Central memory CD8-positive, alpha-beta T cell (primary cell): Measurements from ENCODE around the gene CA14.

Experiments used
- ATAC-seq: fragments of 150-1000 bp; cut with Tn5 transposase; replicated peaks from 2 replicates; pipeline ENCODE4 v1.10.0; 2022; ENCODE audit warnings: mild to moderate bottlenecking, moderate FRiP score, moderate number of reproducible peaks; ENCODE audit not compliant: poor library complexity, severe bottlenecking; ENCODE audit errors: extremely low read depth
- DNase-seq, 2 donors: peaks; one replicate each; pipeline ENCODE4 v3.0.0; 2021; ENCODE audit warnings: low spot score in 2 of 2
- H3K27ac Mint-ChIP-seq: one replicate; pipeline ENCODE4 v1.8.0; 2022; ENCODE audit warnings: low read depth, mild to moderate bottlenecking, moderate library complexity, mixed read lengths
- H3K27me3 Mint-ChIP-seq: one replicate; pipeline ENCODE4 v1.8.0; 2022; ENCODE audit warnings: mixed read lengths
- H3K36me3 Mint-ChIP-seq: one replicate; pipeline ENCODE4 v1.8.0; 2022; ENCODE audit warnings: mild to moderate bottlenecking, moderate library complexity, mixed read lengths; ENCODE audit not compliant: insufficient read depth
- H3K4me1 Mint-ChIP-seq: one replicate; pipeline ENCODE4 v1.8.0; 2022; ENCODE audit warnings: mixed read lengths
- H3K4me3 Mint-ChIP-seq: one replicate; pipeline ENCODE4 v1.8.0; 2022; ENCODE audit warnings: mild to moderate bottlenecking, moderate library complexity, mixed read lengths
- H3K9me3 Mint-ChIP-seq: one replicate; pipeline ENCODE4 v1.8.0; 2022; ENCODE audit warnings: mixed read lengths

Gene CA14

GRCh38 chr1:150249936-150250335 lies 7.6 kb upstream of the CA14 start:
- no peak for DNase-seq
- no peaks in the 10 kb centered on the region for H3K36me3 Mint-ChIP-seq
- no peak overlapping the region for H3K27ac Mint-ChIP-seq
- H3K9me3 Mint-ChIP-seq, result no peaks in the 10 kb centered on the region
- H3K4me1 Mint-ChIP-seq, result no peaks in the 10 kb centered on the region
- H3K27me3 Mint-ChIP-seq, result peaks cover 11% of the 10 kb centered on the region
- ATAC-seq, result no peak
- no peak overlapping the region for H3K4me3 Mint-ChIP-seq

GRCh38 chr1:150256198-150256553 lies 1.4 kb upstream of the CA14 start:
- Mint-ChIP-seq H3K4me3 (no peak overlapping the region), H3K4me1 (peaks cover 21% of the 10 kb centered on the region), H3K9me3 (no peaks in the 10 kb centered on the region), H3K27me3 (peaks cover 61% of the 10 kb centered on the region), H3K27ac (no peak overlapping the region), H3K36me3 (peaks cover 2% of the 10 kb centered on the region)
- ATAC-seq (no peak), DNase-seq (no peak)

- peaks cover 61% of the 10 kb centered on the region for H3K27me3 Mint-ChIP-seq
- ATAC-seq (no peak), DNase-seq (no peak)
- H3K4me3 Mint-ChIP-seq, result no peak overlapping the region
- H3K36me3 Mint-ChIP-seq, result peaks cover 2% of the 10 kb centered on the region
- H3K9me3 Mint-ChIP-seq, result no peaks in the 10 kb centered on the region
- H3K27ac Mint-ChIP-seq, result no peak overlapping the region
- peaks cover 21% of the 10 kb centered on the region for H3K4me1 Mint-ChIP-seq
Measured at GRCh38 chr1:150256554-150257341, 826 bp upstream of the CA14 start.

DNA sequence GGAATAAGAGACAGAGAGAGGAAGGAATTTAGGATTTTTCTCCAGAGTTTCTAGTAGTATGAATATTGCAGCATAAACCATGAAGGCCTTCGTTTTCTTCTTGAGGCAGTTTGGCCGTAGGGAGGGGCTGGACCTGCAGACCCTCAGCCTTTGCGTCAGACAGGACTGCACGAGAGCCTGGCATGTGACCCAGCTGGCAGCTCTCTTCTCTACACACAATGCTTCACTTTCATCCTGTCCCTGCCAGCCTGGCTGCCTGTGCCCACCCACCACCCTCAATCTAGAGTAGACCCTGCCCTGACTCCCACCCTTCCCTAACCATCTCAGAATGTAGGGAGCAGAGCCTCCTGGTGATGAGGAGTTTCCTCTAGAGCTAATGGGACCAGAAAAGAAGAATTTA lies 1.6 kb downstream of the CA14 start:
- peaks cover 50% of the 10 kb centered on the region for H3K27me3 Mint-ChIP-seq
- DNase-seq, result no peak
- no peak overlapping the region for H3K27ac Mint-ChIP-seq
- H3K4me1 Mint-ChIP-seq, result peaks cover 21% of the 10 kb centered on the region
- no peaks in the 10 kb centered on the region for H3K9me3 Mint-ChIP-seq
- H3K4me3 Mint-ChIP-seq, result no peak overlapping the region
- peaks cover 2% of the 10 kb centered on the region for H3K36me3 Mint-ChIP-seq
- ATAC-seq, result no peak

DNA sequence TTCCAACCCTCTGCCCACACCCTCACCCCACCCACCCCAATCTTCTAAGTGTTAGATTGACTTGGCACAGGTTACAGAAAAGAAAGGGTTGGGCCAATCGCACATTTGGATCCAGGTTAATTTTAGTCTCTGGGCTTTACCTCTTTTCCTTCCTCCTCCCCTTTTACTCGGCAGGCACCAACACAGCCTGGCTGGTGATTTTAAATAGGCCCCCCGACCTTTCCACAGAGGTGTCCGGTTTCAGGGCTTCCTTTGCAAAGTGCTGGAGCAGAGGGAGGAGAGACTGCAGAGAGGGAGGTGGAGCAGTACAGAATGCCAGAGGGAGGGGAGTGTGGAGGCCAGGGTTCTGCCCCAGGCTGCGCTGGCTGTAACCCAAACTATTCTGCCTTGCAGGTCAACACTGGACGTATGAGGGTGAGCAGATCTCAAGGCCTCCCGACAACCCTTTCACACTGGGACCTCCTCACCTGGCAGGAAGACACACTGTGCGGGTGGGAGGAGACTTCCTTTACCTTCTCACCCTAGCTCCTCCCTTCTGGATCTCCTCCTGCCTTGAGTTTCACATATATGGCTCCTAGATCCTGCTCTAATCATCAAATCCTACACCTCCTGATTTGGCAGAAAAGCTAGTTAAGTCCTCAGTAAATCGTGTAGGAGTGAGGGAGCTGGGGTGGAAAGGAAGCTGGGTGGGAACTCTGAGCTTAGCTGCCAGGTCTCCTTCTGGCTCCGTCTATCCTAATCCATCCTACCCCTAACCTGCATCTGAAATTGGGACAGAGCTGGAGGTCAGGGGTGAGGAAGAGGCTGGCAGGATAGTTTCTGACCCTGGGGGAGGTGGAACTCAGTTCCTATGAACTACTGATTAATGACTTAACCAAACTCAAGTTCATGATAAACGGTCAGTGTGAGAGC lies 2.4 kb downstream of the CA14 start:
- Mint-ChIP-seq H3K4me1 (peaks cover 21% of the 10 kb centered on the region), H3K9me3 (no peaks in the 10 kb centered on the region), H3K4me3 (no peak overlapping the region), H3K36me3 (peaks cover 5% of the 10 kb centered on the region), H3K27me3 (peaks cover 50% of the 10 kb centered on the region), H3K27ac (no peak overlapping the region)
- ATAC-seq (no peak), DNase-seq (no peak)

- Mint-ChIP-seq H3K4me1 (peaks cover 9% of the 10 kb centered on the region), H3K4me3 (no peak overlapping the region), H3K36me3 (peaks cover 7% of the 10 kb centered on the region), H3K27me3 (peaks cover 42% of the 10 kb centered on the region), H3K9me3 (no peaks in the 10 kb centered on the region), H3K27ac (no peak overlapping the region)
- ATAC-seq, result no peak
- DNase-seq, result no peak
Measured at GRCh38 chr1:150261367-150261766, 3.8 kb downstream of the CA14 start.

GRCh38 chr1:150262388-150263320 lies 5.1 kb downstream of the CA14 start:
- Mint-ChIP-seq H3K4me1 (peaks cover 11% of the 10 kb centered on the region), H3K27ac (no peak overlapping the region)

GRCh38 chr1:150263549-150263948 lies 6.0 kb downstream of the CA14 start:
- no peak for DNase-seq
- H3K36me3 Mint-ChIP-seq, result peaks cover 20% of the 10 kb centered on the region
- no peak for ATAC-seq
- peaks cover 21% of the 10 kb centered on the region for H3K27me3 Mint-ChIP-seq
- H3K9me3 Mint-ChIP-seq, result no peaks in the 10 kb centered on the region
- no peak overlapping the region for H3K4me3 Mint-ChIP-seq
- H3K27ac Mint-ChIP-seq, result no peak overlapping the region
- H3K4me1 Mint-ChIP-seq, result peaks cover 20% of the 10 kb centered on the region

More at GRCh38 chr1:150262388-150263320, 5.1 kb downstream of the CA14 start:
- no peak overlapping the region for H3K4me3 Mint-ChIP-seq
- H3K9me3 Mint-ChIP-seq, result no peaks in the 10 kb centered on the region
- DNase-seq (no peak), ATAC-seq (no peak)
- peaks cover 11% of the 10 kb centered on the region for H3K36me3 Mint-ChIP-seq
- peaks cover 30% of the 10 kb centered on the region for H3K27me3 Mint-ChIP-seq

DNA sequence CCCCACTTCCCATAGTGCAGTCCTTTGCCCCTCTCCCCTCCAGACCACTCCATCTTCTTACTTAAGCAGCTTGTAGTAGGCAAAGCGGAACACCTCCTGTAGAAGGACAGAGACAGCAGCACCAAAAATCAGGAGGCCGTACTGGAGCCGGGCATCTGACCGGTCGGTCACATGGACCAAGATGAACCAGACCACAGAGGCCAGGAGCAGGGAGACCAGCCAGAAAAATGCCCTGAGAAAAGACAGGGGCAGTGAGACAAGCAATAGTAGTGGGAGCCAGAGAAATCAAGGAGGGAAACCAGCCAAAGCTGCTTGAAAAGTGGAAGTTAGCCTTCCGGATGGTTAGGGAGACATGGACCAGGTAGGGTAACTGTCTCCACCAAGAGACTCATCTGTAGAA lies 10.3 kb downstream of the CA14 start:
- H3K9me3 Mint-ChIP-seq, result no peaks in the 10 kb centered on the region
- H3K27me3 Mint-ChIP-seq, result no peaks in the 10 kb centered on the region
- no peak for ATAC-seq

GRCh38 chr1:150268340-150268704 lies 10.7 kb downstream of the CA14 start:
- Mint-ChIP-seq H3K27me3 (no peaks in the 10 kb centered on the region), H3K36me3 (peaks cover 29% of the 10 kb centered on the region), H3K27ac (peak overlapping the region; percentile 96), H3K4me3 (peak overlapping the region; percentile 92), H3K9me3 (no peaks in the 10 kb centered on the region), H3K4me1 (peaks cover 32% of the 10 kb centered on the region)
- ATAC-seq (peak; percentile 64), DNase-seq (peak; percentile 29 to 38)

More for the DNA sequence above, 10.3 kb downstream of the CA14 start:
- Mint-ChIP-seq H3K4me3 (peak overlapping the region; percentile 92), H3K4me1 (peaks cover 32% of the 10 kb centered on the region), H3K36me3 (peaks cover 29% of the 10 kb centered on the region), H3K27ac (peak overlapping the region; percentile 96)
- DNase-seq, result no peak

DNA sequence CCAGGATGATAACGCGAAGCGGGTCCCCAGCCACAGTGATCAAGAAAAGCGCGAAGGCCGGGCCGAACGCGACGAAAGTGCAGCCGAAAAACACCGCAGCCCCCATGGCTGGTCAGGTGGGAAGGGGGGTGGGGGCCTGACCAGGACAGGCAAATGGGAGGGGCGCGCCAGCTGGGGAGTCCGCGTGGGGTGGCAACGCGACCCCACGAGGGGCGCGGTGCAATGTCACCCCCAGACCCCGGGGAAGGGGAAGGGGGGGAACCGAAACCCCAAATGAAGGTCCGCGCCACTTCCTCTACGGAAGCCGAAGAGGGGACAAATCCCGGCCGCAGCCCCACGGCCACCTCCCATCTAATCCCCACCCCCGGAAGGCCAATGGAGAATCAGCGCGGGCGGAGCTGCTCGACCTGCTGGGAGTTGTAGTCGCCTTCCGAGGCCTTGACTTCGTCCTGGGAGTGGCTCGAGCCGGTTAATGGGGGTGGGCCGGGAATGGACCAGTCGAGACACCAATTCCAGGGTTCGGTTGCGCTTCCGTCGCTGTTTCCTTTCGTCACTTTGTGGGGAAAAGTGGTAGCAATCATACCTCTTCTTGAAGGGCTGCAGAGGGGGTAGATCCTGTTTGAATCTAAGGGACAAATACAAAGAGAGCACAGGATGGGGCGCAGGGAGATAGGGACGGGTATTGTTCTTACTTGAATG lies 11.3 kb downstream of the CA14 start, which contains the start of gene APH1A:
Gene APH1A (minus strand): TSS at position 312 of the 699 bp plus-strand sequence. CDS start 206 bp downstream, at position 106.
- DNase-seq (peak; percentile 77 to 81), ATAC-seq (peak; percentile 94)
- Mint-ChIP-seq H3K27ac (peak within 1 kb of the TSS; percentile 96), H3K9me3 (no peaks in the 10 kb centered on the region), H3K27me3 (no peaks in the 10 kb centered on the region), H3K4me3 (peak within 1 kb of the TSS; percentile 92), H3K36me3 (peaks cover 29% of the 10 kb centered on the region), H3K4me1 (peaks cover 32% of the 10 kb centered on the region)
